ENCODE measurements around the gene NTF3.

Gene NTF3

GRCh38 chr12:5510251-5510805, 78.4 kb downstream of the NTF3 start:
- no peak for TF ChIP-seq SIN3A (IDR thresholded peaks at IDR 0.05; ENCODE audit: borderline replicate concordance, insufficient read depth, low read length)
- no peak for TF ChIP-seq POLR2AphosphoS5 (IDR thresholded peaks at IDR 0.05; ENCODE audit: low read depth, low read length)
- no peak for TF ChIP-seq TAF1 (IDR thresholded peaks at IDR 0.05; ENCODE audit: borderline replicate concordance, insufficient read depth, low read length)
- TF ChIP-seq REST (IDR thresholded peaks at IDR 0.05; ENCODE audit: insufficient read depth in 1 of 2, low read depth in 2 of 2, low read length in 2 of 2) = no peak
- TF ChIP-seq FOXP2 (optimal IDR thresholded peaks at IDR 0.05; ENCODE audit: borderline replicate concordance, extremely low read depth, extremely low read length, insufficient read depth) = no peak

GRCh38 chr12:5511256-5511643, 79.3 kb downstream of the NTF3 start:
- TF ChIP-seq TAF1 (IDR thresholded peaks at IDR 0.05; ENCODE audit: borderline replicate concordance, insufficient read depth, low read length) (no peak), SIN3A (IDR thresholded peaks at IDR 0.05; ENCODE audit: borderline replicate concordance, insufficient read depth, low read length) (no peak), POLR2AphosphoS5 (IDR thresholded peaks at IDR 0.05; ENCODE audit: low read depth, low read length) (no peak), REST (IDR thresholded peaks at IDR 0.05; ENCODE audit: insufficient read depth in 1 of 2, low read depth in 2 of 2, low read length in 2 of 2) (no peak), FOXP2 (optimal IDR thresholded peaks at IDR 0.05; ENCODE audit: borderline replicate concordance, extremely low read depth, extremely low read length, insufficient read depth) (no peak)

GRCh38 chr12:5511644-5512600, 80.0 kb downstream of the NTF3 start:
- no peak for TF ChIP-seq POLR2AphosphoS5 (IDR thresholded peaks at IDR 0.05; ENCODE audit: low read depth, low read length)
- TF ChIP-seq FOXP2 (optimal IDR thresholded peaks at IDR 0.05; ENCODE audit: borderline replicate concordance, extremely low read depth, extremely low read length, insufficient read depth) = no peak
- no peak for TF ChIP-seq SIN3A (IDR thresholded peaks at IDR 0.05; ENCODE audit: borderline replicate concordance, insufficient read depth, low read length)
- TF ChIP-seq TAF1 (IDR thresholded peaks at IDR 0.05; ENCODE audit: borderline replicate concordance, insufficient read depth, low read length) = no peak
- TF ChIP-seq REST (IDR thresholded peaks at IDR 0.05; ENCODE audit: insufficient read depth in 1 of 2, low read depth in 2 of 2, low read length in 2 of 2) = no peak

GRCh38 chr12:5512601-5512970, 80.7 kb downstream of the NTF3 start:
- TF ChIP-seq SIN3A (IDR thresholded peaks at IDR 0.05; ENCODE audit: borderline replicate concordance, insufficient read depth, low read length) (no peak), FOXP2 (optimal IDR thresholded peaks at IDR 0.05; ENCODE audit: borderline replicate concordance, extremely low read depth, extremely low read length, insufficient read depth) (no peak), TAF1 (IDR thresholded peaks at IDR 0.05; ENCODE audit: borderline replicate concordance, insufficient read depth, low read length) (no peak), POLR2AphosphoS5 (IDR thresholded peaks at IDR 0.05; ENCODE audit: low read depth, low read length) (no peak), REST (IDR thresholded peaks at IDR 0.05; ENCODE audit: insufficient read depth in 1 of 2, low read depth in 2 of 2, low read length in 2 of 2) (no peak)

All from PFSK-1 (cell line).